NCI-H345 treated with DMSO at 0.1 percent for 48 hours (cell line): ENCODE measurements around the gene ANKRD33B.
"Not testable (repeated sequence)": the region's sequence is repeated elsewhere in the genome, so short reads cannot be mapped to it uniquely, and the experiment has no call there.

Experiments used
- DNase-seq: peaks from one replicate; lab custom pipeline; 2025; ENCODE audit not compliant: unreplicated experiment; lab: John Stamatoyannopoulos, UW

The ANKRD33B gene

DNA sequence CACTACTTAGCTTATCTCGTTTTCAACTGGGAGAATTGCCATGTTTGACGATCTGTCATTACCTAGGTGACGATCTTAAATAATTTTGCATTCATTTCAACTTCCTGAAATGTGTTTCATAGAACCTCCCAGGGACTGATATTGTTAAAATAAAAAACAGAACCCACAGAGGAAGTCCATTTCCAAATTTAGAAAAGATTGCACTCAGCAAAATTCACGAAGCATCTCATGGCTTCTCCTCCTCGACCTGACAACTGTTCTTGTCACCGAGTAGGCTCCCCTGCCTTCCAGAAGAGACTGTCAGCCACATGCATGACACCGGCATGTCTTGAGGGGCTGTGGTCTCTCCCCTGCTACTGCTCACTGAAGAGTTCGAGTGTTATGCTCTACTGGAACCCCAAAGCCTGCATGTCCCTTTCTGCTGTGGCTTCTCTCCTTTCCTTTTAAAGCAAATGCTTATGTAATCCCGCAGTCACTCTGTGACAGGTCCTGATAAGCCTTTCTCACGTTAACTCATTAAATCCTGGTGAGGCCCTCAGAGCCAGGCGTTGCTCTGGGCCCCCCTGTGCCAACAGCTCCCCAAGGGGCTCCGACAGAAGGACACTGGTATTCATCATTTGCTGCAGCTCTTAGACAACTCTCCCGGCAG lies 26.8 kb upstream of the ANKRD33B start:
- DNase-seq, result no peak

DNA sequence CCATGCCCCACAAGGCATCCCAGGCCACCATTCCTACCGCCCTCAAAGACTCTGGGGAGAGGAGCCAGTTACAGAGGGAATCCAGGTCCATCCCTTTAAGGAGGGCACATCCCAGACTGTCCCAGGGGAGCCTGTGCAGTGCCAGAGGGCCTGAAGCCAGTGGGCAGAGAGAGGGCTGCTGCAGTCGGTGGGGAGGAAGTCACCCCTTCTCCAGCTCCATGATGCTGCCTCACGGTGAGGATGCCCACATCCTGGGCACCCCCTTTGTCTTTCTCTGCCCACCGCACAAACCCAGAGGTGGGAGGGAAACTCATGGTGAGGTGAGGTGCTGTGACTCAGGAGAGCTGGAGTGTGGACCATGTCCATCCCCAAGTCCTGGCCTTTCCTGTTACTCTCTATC lies 26.2 kb upstream of the ANKRD33B start:
- DNase-seq, result no peak

DNA sequence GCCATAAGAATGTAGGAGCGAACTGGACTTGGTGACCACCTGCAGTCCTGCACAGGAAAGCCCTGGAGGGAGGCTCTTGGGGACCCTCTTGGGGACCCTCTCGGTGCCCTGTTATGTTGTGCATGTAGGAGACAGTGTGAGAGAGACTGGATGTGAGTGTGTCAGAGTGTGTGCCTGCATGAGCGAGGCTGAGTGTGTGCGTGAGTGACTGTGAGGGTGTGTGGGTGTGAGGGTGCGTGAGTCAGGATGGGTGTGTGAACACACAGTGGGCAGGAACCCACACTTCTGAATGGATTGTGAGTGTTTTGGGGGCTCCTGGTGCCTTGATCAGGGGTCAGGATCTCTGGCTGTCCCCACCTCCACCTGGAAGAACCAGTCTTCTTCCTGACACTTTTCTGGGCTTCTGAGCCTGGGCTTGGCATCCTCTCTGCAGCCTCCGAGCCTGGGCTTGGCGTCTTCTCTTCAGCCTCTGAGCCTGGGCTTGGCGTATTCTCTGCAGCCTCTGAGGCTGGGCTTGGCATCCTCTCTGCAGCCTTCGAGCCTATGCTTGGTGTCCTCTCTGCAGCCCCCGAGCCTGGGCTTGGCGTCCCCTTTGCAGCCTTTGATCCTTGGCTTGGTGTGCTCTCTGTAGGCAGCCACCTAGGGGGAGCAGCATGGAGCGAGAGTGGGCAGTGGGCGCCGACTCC lies 25.6 kb upstream of the ANKRD33B start:
- DNase-seq, result no peak

DNA sequence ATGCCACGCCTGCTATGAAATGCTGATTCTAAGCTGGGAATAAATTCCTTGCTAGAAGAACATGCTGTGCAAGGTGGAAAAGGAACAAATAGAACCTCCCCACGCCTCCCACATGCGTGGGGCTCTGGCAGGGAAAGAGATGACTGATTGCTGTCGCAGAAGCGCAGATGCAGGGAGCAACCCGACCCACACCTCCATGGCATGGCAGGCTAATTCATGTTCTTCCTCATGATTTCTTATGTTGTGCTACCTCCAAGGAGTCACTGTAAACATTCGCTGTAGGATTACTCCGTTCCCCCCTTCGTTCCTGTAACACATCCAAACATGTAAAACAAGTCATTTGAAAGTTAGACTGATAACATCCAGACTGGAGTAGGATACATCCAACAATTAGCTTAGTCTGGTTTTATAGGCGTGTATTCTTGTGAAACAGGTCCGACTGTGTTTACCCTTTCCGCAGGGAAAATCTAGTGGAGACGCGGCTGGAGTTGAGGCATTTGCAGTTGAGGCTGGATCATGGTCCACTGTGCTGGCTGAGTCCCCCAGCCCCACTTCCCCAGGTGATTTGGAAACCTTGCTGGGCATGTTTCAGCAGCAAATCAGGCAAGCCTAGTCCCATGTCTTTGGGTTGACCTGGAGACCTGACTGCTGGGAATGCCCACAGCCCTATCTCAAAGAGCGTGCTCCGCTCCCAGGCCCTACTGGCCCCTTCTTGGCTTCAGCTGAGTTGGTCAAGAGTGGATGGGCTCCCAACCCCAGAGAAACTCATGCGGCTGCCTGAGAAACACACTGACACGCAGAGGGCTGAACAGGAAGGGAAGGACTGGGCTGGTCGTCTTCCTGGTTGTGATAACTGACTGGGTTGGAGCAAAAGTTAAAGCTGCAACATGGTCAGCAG lies 24.8 kb upstream of the ANKRD33B start:
- no peak for DNase-seq

DNA sequence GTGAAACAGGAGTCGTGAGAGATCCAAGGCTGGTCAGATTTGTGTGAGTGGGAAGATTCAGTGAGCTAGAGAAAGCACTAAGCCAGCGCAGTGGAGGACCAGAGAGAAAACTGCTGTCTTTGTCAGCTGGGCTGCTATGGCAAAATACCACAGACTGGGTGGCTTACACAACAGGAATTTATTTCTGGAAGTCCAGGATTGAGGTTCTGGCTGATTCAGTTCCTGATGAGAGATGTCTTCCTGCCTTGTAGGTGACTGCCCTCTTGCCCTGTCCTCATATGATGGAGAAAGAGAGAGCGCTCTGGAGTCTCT lies 24.2 kb upstream of the ANKRD33B start:
- DNase-seq, result no peak

DNA sequence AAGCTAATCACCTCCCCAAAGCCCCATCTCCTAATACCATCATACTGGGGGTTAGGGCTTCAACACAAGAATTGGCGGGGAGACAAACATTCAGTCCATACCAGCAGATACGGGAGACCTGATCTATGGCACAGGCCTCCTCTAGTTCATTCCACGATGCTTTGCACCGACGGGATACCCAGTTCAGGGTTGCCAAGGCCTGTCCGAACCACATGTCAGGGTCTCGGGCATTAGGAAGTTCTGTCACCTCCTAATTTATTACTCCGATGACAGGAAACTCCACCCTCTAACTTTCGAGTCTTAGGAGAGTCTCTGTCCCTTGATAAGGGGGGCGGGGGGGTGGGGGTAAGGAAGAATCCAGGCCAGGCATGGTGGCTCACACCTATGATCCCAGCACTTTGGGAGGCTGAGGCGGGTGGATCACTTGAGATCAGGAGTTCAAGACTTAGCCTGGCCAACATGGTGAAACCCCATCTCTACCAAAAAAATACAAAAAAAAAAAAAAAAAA lies 23.8 kb upstream of the ANKRD33B start:
- DNase-seq, result no peak

DNA sequence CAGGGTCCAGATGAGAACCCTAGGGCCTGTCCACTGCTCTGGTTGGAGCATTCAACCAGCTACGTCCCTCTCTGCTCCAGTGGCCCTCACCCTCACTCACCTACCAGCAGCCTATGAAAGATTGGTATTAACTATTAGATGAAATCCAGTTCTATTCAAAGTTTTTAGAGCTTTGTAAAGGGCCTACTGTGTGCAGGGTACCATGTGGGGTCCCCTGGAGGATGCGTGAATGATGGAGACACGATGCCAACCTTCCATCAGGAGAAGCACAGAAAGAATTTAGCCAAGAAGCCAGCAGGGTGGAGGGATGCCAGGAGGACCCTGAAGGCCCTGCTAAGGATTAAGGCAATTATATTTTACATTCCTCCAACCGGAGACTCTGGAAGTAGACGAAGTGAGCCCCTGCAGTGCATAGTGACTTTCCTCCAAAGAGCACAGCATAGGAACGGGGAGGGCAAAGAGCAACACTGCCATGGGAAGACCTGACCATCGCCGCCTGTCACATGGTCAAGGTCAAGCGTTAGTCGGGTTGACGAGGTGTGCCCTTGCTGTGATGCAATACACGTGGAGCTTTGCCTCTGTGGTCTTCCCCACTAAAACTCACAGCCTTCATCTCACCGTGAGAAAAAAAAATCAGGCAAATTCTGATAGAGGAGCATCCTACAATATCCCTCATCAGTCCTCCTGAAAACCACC lies 22.8 kb upstream of the ANKRD33B start:
- DNase-seq, result no peak

DNA sequence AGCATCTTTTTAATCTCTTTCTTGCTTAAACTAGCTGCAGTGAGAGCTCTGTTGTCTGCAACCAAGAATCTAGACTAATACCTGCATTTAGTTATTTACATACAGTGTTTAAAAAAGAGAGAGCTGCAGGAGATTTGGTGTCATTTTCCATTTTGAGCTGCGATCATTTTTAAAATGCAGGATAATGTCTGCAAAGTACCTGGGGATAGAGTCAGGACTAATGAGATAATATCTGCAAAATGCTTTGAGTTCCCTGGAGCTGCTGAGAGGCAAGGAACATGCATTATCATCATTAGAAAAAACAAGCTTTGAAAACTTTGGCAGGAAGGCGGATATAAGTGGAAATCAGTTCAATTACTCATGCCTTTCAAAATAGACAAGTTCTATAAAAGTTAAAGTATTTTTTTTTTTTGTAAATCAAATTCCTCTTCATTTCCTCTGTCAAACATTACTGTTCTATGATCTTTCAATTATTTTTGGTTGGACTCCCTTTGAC lies 21.8 kb upstream of the ANKRD33B start:
- DNase-seq, result no peak

DNA sequence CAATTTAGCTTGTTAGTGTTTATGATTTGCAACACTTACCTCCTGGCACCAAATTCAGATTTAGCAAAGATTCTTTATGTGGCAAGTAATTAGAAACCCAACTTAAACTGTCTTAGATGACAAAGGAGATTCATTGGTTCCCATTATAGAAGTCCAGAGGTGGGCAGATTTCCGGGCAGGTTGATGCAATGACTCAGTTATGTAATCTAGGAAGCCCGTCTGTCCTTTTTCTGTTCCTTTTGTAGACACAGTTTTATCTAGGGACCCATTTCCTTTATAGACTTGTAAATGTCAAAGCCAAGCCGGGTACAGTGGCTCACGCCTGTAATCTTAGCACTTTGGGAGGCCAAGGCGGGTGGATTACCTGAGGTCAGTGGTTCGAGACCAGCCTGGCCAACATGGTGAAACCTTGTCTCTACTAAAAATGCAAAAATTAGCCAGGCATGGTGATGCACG lies 20.3 kb upstream of the ANKRD33B start:
- DNase-seq, result no peak

DNA sequence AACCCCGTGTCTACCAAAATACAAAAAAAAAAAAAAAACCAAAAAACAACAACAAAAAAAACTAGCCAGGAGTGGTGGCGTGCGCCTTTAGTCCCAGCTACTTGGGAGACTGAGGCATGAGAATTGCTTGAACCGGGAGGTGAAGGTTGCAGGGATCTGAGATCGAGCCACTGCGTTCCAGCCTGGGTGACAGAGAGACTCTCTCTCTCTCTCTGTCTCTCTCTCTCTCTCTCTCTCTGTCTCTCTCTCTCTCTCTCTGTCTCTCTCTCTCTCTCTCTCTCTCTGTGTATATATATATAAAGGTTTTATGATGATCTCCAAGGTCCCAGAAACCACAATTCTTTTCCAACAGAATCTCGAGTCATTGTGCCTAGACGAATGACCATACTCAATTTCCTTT lies 18.8 kb upstream of the ANKRD33B start:
- no peak for DNase-seq

DNA sequence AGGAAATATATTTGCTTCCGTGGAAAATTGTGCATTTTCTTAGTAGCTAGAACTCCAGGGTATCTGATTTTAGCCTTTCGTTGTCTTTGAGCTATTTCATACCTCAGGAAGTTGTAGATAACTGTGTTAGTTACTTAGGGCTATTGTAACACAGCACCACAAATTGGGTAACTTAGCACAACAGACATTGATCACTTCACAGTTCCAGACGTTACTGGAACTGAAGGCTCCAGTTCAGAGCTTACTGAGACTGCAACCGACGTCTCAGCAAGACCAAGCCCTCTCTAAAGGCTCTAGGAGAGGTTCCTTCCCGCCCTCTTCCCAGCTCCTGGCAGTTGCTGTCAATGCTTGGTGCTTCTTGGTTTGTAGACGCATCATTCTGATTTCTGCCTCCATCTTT lies 17.7 kb upstream of the ANKRD33B start:
- no peak for DNase-seq

DNA sequence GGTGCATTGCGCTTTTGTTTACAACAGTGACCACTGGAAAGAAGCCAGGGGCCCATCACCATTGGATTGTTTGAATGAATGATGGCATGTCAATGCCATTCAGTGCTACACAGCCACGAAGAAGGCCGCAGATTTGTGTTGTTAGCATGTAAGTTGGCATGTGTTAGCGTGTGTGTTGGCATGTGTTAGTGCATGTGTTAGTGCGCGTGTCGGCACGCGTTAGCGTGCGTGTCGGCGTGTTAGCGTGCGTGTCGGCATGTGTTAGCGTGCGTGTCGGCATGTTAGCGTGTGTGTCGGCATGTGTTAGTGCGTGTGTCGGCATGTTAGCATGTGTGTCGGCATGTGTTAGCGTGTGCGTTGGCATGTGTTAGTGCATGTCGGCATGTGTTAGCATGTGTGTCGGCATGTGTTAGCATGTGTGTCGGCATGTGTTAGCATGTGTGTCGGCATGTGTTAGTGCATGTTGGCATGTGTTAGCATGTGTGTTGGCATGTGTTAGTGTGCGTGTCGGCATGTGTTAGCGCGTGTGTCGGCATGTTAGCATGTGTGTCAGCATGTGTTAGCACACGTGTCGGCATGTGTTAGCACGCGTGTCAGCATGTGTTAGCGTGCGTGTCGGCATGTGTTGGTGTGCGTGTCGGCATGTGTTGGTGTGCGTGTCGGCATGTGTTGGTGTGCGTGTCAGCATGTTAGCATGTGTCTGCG lies 15.3 kb upstream of the ANKRD33B start:
- no peak for DNase-seq

DNA sequence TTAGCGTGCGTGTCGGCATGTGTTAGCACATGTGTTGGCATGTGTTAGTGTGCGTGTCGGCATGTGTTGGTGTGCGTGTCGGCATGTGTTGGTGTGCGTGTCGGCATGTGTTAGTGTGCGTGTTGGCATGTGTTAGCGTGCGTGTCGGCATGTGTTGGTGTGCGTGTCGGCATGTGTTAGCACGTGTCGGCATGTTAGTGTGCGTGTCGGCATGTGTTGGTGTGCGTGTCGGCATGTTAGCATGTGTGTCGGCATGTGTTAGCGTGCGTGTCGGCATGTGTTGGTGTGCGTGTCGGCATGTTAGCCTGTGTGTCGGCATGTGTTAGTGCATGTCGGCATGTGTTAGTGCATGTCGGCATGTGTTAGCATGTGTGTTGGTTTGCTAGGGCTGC lies 14.8 kb upstream of the ANKRD33B start:
- not testable (repeated sequence) for DNase-seq

DNA sequence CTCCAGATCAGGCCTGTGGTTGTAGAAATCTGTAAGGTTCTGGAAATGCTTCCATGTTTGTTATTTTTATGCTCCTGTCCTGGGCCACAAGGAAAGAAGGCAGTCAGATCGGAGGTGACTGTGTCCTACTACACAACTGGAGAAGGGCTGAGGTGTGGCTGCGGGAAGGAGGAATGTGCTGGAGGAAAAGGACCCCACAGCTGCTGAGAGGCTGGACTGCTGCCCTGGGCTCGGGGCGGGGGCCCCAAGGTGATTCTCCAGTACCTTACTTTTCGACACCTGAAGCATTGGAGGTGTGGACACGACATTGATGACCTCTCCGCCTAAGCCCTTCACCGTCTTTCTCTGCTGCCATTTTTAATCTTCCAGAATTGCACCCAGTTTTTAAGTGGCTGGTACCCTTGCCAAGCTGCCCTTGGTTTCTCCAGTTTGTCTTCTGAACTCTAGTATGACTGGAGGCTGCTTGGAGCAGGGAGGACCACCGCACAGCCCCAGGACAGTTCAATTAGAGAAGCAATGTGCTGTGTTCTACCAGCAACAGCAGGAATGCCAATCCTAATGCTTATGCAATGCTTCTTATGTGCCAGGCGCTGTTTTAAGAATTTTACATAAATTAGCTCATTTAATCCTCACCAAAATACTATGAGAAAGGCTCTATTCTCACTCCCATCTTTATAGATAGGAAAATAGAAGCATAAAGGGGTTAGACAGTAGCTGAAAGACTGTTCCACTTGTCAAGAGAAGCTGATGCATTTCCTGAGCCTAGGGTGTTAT lies 13.5 kb upstream of the ANKRD33B start:
- no peak for DNase-seq

DNA sequence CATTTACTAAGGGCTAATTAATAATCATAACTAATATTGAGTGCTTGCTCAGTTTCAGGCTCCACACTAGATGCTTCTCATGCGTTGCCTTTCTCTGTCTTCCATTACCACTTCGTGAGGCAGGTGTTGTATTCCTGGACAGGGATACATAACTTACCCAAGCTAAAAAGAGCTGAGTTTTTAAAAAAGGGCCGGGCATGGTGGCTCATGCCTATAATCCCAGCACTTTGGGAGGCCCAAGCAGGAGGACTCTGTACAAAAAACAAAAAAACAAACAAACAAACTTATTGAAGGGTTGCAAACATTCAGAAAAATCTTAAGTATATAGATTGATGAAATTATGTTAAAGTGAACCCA lies 12.1 kb upstream of the ANKRD33B start:
- no peak for DNase-seq

DNA sequence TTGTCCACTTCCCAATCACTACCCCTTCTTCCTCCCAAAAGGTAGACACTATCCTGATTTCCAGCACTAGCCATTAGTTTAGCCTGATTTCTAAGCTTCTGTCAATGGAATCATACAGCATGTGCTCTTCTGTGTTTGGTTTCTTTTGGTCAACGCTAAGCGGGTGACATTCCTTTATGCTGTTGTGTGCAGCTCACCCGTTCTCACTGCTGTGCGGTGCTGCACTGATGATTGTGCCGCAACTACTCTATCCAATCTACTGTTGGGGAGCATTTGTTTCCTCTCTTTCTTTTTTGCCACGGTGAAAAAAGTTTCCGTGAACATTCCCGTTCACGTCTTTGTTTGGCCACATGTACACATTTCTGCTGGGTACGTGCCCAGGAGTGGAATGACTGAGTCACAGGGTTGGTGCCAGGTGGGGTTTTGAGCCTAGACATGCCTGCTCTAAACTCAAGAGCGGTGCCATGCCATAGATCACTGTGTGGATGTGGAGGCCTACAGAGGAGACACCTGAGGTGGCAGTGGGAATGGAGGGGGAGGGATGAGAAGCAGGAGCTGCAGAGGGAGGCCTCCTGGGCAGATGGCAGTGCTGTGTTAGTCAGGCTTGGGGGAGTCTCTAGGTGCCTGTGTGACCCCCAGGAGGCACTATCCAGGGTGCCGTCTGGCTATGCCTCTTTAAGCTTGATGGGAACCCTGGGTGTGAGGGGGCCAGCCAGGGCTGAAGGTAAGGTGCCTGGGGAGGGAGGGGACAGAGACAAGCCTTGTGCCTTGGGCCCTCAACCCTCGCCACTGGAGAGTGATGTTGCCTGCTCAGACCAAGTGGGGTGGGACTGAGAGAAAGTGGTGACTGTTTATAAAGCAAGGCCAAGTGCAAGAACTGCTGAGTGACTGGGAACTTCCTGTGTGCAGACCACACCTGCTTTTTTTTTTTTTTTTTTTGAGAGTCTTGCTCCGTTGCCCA lies 11.4 kb upstream of the ANKRD33B start:
- no peak for DNase-seq

DNA sequence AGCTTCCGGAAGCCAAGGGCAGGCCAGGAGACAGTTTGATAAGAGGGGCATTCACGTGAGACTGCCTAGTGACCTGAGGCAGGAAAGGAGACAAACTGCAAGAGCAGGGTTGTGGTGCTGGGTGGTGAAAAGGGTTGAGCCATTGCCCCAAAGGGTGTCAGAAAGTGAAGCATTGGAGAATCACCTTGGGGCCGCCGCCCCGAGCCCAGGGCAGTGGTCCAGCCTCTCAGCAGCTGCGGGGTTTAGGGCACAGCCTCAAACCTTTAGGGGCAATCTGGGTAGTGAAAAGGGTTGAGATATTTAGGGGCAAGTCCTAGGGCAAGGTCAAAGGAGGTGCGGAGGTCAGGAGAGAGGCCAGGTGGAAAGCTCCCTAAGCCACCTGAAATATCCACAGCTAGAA lies 10.4 kb upstream of the ANKRD33B start:
- DNase-seq, result no peak

DNA sequence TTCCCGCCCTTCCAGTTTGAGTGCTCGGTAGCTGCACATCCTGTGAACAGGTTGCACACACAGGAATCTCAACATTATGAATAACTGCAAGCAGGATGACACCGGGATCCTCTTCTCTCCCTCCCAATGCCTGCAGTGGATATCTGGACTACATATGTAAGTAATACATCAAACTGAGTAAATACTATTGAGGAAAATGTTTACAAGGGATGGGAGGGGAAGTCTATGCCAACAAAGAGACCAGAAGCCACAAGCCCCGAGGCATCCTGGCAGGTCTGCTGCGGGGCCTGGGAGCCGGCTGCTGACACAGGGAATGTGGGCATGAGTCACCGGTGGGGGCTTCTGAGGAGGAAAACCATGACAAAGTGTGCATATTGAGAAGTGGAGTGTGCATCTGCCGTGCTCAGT lies 8.6 kb upstream of the ANKRD33B start:
- peak; percentile 79 for DNase-seq
